Psoas muscle (tissue), 8 donors: Measurements from ENCODE around the gene SH3RF2. TPM values are rescaled to one million over a fixed set of nuclear protein-coding genes. Genes with fewer than 3 reads are reported as not detected.

Source experiments
- ATAC-seq, 4 donors: fragments of 200-7000 bp; cut with Tn5 transposase; one replicate each; pipeline ENCODE4 v1.9.1; 2020; ENCODE audit warnings: moderate library complexity in 3 of 4, mild to moderate bottlenecking in 2 of 4
- DNase-seq, 2 donors: peaks; one replicate each; pipeline ENCODE4 v3.0.0-alpha.2; 2020
- H3K27ac ChIP-seq: fragments of 200-600 bp; one replicate; pipeline ENCODE4 v1.8.0; 2022
- H3K27me3 ChIP-seq, 3 donors: fragments of 200-600 bp in 1 of 3; one replicate each; pipeline versions ENCODE4 v1.6.1 to v1.8.0; 2013 to 2022; ENCODE audit warnings: low read length in 2 of 3, mild to moderate bottlenecking in 2 of 3, moderate library complexity in 1 of 3; ENCODE audit not compliant: insufficient read depth in 3 of 3
- H3K36me3 ChIP-seq, 2 donors: fragments of 200-600 bp in 1 of 2; one replicate each; pipeline versions ENCODE4 v1.6.1 to v1.8.0; 2013 to 2022; ENCODE audit warnings: low read depth in 1 of 2, mild to moderate bottlenecking in 1 of 2, moderate library complexity in 1 of 2; ENCODE audit not compliant: insufficient read depth in 1 of 2
- H3K4me1 ChIP-seq: fragments of 200-600 bp; one replicate; pipeline ENCODE4 v1.8.0; 2022
- H3K4me3 ChIP-seq: fragments of 200-600 bp; one replicate; pipeline ENCODE4 v1.8.0; 2022; ENCODE audit warnings: mild to moderate bottlenecking
- H3K9me3 ChIP-seq: fragments of 200-600 bp; one replicate; pipeline ENCODE4 v1.8.0; 2022
- CTCF ChIP-seq: fragments of 200-600 bp; IDR thresholded peaks from one replicate; pipeline ENCODE4 v1.8.0; 2022; ENCODE audit warnings: antibody characterized with exemption
- WGBS, 3 donors: extraction: QIAGEN DNeasy Blood & Tissue Kit; methylation state at CpG; one replicate each; pipeline versions ENCODE4 v1.1.6 to v1.1.7; 2013; 5-methylcytosine and 5-hydroxymethylcytosine counted together
- intact Hi-C, 2 donors: fragments of 100-400 bp; cut with DNase I; formaldehyde crosslinking; loops; one replicate each; pipeline versions ENCODE4 v1.11.0 to v1.14.2; 2022
- polyA plus RNA-seq, 3 donors: library from polyadenylated mRNA; stranded (reverse); fragments of 200-250 nt; gene quantifications; one replicate each; pipeline ENCODE4 v1.2.3, GENCODE V29; 2013
- total RNA-seq, 4 donors: library from RNA; stranded (reverse); fragmentation: NEBNext Ultra II Directional in 2 of 4; extraction: Animal tissue kit (Norgen Biotek cat#: 25700) in 2 of 4; gene quantifications; one replicate each; pipeline versions ENCODE4 v1.2.1 to v1.2.4, GENCODE V29; 2021 to 2023
- donor health status: healthy with polysubstance abuse.
- donor health status: DM: no; HTN: no; CAD: no; lungs with moderate emphysema.
- donor health status: Bipolar disorder and iron deficiency.
- donor health status: healthy.
- donor health status: DM: yes; HTN: yes; CAD: no.
- donor health status: DM: no; HTN: no; CAD: no.
- donor health status: DM: no; HTN: no; CAD: no.
- donor health status: DM: yes; HTN: yes; CAD: no.

SH3RF2 gene
- total and polyA plus RNA-seq, 7 donors = 1.1 to 64.1 (median 24.3) TPM

GRCh38 chr5:145925353-145925752, 11.0 kb upstream of the SH3RF2 start:
- H3K9me3 ChIP-seq = no peaks in the 10 kb centered on the region
- H3K36me3 ChIP-seq = no peaks in the 10 kb centered on the region
- intact Hi-C loops = no loop called here
- H3K4me1 ChIP-seq = no peaks in the 10 kb centered on the region
- H3K27me3 ChIP-seq = no peaks in the 10 kb centered on the region
- ATAC-seq (peak in 3 of 4 donors; percentile 36 to 37 (median 37)), DNase-seq (no peak)
- no peak overlapping the region for H3K27ac ChIP-seq
- 15 to 34% (median 19%) methylated on average over 1 of the region's 1 CpG for WGBS, 3 donors
- TF ChIP-seq CTCF = no peak
- H3K4me3 ChIP-seq = no peak overlapping the region

GRCh38 chr5:145925803-145926202, 10.6 kb upstream of the SH3RF2 start:
- Histone ChIP-seq H3K4me1 (no peaks in the 10 kb centered on the region), H3K9me3 (no peaks in the 10 kb centered on the region), H3K4me3 (no peak overlapping the region), H3K27ac (no peak overlapping the region), H3K27me3 (no peaks in the 10 kb centered on the region), H3K36me3 (no peaks in the 10 kb centered on the region)
- intact Hi-C loops = no loop called here
- TF ChIP-seq CTCF = no peak
- ATAC-seq = peak in 1 of 4 donors; percentile 58
- no peak for DNase-seq

DNA sequence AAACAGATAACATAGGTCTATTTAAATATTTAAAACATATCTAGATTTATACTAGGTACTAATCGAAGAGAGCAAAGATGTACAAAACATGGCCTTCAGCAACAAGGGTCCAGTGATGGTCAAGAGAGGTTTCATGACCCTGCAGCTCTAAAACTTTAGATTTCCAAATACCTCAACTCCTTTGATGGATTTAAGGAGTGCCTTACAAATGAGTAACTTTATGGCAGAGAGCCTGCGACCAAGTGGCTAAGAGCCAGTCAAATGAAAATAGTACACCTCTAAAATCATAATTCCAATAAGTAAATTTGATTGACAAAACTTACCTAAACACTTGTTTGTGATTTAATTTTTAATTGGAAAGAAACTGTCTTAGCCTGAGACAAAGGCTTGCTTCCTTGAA, 4.7 kb upstream of the SH3RF2 start:
- DNase-seq (no peak), ATAC-seq (no peak)
- Histone ChIP-seq H3K4me3 (no peak overlapping the region), H3K36me3 (no peaks in the 10 kb centered on the region), H3K4me1 (peaks cover 5% of the 10 kb centered on the region), H3K27me3 (no peaks in the 10 kb centered on the region), H3K27ac (no peak overlapping the region), H3K9me3 (no peaks in the 10 kb centered on the region)
- TF ChIP-seq CTCF = no peak
- intact Hi-C loops = loop anchor here in 1 of 2 donors (10.0 kb wide), 1 partner anchor 113 kb away; no protein-coding TSS in a partner anchor
- WGBS, 3 donors = 60 to 70% (median 63%) methylated on average over 2 of the region's 2 CpGs

GRCh38 chr5:145934276-145934675, 2.1 kb upstream of the SH3RF2 start:
- Histone ChIP-seq H3K9me3 (no peaks in the 10 kb centered on the region), H3K4me3 (no peak overlapping the region), H3K27me3 (no peaks in the 10 kb centered on the region), H3K27ac (no peak overlapping the region), H3K4me1 (peaks cover 5% of the 10 kb centered on the region), H3K36me3 (no peaks in the 10 kb centered on the region)
- no peak for ATAC-seq
- no peak for DNase-seq
- intact Hi-C loops = loop anchor here in 1 of 2 donors (10.0 kb wide), 1 partner anchor 111 kb away; no protein-coding TSS in a partner anchor
- no peak for TF ChIP-seq CTCF
- 84 to 90% (median 86%) methylated on average over 5 of the region's 5 CpGs for WGBS, 3 donors
